HG02870 (cell line): Measurements from ENCODE around the gene DNHD1.

Source experiments
- ATAC-seq: cut with Tn5 transposase; IDR thresholded peaks from one replicate; pipeline ENCODE4 v1.9.1; 2021; ENCODE audit warnings: mild to moderate bottlenecking, moderate library complexity; ENCODE audit not compliant: unreplicated experiment

Gene DNHD1

DNA sequence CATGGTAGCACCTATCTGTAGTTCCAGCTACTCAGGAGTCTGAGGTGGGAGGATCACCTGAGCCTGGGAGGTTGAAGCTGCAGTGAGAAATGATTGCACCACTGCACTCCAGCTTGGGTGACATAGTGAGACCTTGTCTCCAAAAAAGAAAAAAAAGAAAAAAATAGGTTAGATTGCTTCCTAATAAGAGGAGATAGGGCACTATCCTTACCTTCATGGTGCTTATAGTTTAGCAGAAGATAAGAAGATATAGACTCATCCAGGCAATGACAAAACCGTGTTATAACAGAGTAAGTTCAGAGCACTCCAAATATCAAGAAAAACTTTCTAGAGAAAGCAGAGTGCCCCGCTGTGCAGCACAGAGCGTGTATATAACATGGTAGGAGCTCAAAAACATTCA lies 64.2 kb downstream of the DNHD1 start:
- ATAC-seq, result no peak

DNA sequence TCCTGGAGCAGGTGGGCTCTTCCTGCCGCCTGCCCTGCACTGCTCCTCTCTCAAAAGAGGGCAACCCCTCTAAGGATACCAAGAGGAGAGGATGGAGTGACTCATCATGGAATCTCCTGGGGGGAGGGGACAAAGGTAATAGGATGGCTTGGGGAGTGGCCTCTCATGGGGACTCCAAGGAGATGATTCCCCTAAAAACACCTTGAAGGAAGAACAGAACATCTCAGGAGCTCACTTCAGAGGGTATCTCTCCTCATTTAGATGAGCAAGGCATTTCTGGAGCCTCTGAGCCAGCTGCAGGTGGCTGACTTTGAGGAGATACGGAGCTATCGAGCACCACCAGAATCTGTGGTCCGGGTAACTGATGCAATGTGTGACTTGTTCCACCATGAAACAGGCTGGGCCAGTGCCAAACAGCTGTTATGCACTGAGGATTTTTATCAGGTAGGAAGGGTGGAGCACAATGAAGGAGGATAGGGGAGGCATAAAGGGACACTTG lies 66.1 kb downstream of the DNHD1 start:
- no peak for ATAC-seq

DNA sequence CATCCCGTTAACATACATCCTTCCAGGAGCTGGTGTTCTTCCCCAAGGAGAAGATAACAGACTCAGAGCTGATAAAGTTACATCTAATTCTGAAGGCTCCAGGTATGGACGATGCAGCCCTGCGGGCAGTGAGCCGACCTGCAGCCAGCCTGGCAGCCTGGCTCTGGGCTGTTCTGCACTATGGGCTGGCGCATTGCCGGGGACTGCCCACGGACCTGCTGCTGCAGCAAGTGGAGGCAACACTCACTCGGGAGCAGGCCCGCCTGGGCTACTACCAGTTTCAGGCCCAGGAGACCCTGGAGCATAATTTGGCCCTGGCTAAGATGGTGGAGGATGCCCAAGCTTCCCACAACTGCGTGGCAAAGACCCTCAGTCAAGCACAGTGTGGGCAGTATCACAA lies 66.6 kb downstream of the DNHD1 start:
- no peak for ATAC-seq

DNA sequence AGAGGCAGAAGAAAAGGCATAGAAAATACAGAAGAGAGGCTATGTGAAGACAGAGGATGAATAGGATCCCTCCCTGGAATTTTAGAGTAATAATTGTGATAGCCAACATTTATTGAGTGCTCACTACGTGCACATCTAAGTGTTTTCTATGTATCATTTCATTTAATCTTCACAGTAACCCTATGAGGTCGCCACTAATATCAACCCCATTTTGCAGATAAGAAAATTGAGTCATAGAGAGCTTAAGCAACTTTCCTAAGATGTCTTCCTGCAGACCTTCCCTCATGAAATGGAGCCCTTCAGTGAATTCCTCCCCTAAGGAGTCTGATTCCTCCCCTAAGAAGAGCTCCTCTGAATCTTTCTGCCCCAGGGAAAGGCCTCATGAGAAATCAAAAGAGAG lies 68.2 kb downstream of the DNHD1 start:
- ATAC-seq, result no peak

DNA sequence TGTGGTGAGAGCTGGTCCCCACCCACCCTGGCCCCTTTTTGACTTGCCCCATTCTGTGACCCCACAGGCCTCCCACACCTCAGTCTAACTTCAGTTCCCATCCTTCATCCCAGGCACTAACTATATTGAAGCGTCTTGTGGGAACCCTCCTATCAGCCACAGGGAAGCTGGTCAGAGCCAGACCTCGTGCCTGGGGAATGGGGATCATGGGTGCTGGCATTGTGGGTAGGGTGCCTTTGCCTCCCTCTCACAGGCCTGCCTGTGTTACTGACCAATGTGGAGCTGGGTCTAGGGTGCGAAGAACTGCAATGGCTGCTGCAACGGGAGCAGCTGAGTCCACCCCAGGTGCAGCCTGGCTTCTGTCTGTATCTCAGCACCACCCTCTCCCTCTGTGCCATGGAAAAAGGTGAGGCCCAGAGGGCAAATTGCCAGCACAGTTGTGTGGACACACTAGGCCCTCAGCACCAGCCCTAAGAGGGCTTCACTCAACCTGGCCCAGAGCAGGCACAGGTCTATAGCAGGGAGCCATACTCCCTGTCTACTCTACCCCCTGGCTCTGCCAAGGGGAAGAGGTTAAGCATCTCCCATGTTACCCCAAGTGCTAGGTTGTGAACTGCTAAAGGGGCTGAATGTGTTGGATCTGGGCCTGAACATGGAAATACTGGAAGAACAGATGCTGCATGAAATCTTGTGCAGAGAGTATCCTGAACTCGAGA lies 69.1 kb downstream of the DNHD1 start:
- no peak for ATAC-seq

DNA sequence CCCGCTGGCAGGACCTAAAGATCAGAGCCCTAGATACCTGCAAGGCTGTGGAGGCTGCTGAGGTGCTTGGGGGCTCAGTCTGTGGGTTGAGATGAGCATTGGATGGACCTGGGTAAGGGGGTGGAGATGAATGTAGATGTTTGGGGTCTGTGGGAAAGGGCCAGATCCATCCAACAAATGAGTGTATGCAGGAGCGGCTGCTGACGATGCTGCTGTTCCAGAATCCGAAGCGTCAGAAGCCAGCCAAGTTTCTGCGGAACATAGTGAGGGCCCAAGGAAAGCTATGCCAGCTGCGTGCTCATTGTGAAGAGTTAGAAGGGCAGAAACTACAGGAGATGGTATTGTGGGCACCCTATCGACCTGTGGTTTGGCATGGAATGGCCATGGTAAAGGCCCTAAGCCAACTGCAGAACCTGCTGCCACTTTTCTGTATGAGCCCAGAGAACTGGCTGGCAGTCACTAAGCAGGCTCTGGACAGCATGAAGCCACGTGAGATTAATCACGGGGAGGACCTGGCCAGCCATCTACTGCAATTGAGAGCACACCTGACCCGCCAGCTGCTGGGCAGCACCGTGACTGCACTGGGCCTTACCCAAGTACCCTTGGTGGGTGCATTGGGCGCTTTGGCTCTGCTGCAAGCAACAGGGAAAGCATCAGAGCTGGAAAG lies 69.8 kb downstream of the DNHD1 start:
- ATAC-seq, result no peak

DNA sequence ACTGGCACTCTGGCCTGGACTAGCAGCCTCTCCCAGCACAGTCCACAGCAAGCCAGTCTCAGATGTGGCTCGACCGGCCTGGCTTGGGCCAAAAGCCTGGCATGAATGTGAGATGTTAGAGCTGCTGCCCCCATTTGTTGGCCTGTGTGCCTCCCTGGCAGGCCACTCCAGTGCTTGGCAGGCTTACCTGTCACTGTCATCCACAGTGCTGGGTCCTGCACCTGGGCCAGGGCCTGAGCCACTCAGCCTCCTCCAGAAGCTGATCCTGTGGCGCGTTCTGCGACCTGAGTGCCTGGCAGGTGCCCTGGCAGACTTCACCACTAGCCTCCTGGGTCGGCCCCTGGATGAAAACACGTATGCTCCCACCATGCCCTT lies 70.3 kb downstream of the DNHD1 start:
- ATAC-seq, result no peak

DNA sequence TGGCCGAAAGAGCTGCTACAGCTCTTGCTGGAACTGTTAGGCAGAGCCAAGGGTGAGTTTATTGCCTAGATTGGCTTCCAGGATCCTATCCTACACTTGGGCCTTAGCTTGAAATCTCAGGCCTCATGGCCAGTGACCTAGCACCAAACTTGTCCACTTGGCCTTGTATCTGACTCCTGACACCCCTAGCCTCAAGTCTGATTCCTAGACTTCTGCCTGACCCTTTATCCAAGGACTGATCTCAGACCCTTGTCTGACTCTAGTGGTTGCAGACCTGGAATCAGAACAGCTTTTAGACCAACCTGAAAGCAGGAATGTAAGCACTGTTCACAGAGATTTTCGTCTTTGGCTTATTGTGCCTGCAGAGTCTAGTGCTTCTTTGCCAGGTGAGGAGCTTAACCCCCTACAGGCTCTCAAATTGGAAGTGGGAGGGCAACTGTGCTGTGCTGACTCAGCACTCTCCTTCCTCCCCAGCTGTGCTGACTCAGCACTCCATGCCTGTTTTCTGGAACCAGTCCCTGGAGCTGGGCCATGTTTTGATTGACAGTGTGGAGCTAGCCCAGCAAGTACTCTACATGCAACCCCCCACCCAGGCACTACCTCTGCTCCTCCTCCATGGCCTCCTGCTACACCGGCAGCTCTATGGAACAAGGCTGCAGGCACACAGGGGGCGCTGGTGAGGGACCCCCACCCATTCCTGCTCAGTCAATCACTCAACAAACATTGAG lies 71.3 kb downstream of the DNHD1 start:
- no peak for ATAC-seq

DNA sequence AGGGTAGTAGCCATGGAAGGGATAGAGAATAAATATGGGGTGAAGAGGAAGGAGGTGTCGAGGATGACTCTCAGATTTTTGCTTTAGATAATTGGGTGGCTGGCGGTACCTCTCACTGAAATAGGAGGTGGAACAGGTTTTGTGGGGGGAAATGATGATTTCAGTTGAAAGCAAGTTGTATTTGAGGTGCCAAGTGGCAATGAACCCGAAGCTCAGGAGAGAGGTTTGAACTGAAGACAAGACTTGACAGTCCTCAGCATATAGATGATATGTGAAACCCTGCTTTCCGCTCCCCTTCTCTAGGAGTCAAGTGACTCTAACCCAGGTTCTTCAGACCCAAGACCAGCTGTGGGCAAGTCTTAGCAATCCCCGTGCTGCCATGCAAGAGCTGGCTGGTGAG lies 72.6 kb downstream of the DNHD1 start:
- no peak for ATAC-seq

DNA sequence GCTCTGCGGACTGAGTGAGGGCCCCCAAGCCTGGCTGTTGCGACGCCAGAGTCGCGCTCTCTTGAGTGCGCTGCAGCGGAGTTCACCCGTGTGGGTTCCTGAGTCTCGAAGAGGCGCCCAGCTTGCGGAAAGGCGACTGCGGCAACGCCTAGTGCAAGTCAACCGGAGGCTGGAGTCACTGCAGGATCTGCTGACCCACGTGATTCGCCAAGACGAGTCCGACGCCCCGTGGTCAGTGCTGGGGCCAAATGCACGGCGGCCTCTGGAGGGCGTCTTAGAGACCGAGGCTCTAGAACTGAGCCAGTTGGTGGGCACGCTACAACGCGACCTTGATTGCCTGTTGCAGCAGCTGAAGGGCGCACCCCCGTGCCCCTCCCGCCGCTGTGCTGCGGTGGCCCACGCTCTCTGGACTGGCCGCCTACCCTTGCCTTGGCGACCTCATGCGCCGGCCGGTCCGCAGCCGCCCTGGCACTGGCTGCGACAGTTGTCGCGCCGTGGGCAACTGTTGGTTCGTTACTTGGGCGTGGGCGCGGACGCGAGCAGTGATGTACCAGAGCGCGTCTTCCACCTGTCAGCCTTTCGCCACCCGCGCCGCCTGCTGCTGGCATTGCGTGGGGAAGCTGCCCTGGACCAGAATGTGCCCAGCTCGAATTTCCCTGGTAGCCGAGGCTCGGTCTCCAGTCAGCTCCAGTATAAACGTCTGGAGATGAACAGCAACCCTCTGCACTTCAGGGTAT lies 73.8 kb downstream of the DNHD1 start:
- no peak for ATAC-seq

DNA sequence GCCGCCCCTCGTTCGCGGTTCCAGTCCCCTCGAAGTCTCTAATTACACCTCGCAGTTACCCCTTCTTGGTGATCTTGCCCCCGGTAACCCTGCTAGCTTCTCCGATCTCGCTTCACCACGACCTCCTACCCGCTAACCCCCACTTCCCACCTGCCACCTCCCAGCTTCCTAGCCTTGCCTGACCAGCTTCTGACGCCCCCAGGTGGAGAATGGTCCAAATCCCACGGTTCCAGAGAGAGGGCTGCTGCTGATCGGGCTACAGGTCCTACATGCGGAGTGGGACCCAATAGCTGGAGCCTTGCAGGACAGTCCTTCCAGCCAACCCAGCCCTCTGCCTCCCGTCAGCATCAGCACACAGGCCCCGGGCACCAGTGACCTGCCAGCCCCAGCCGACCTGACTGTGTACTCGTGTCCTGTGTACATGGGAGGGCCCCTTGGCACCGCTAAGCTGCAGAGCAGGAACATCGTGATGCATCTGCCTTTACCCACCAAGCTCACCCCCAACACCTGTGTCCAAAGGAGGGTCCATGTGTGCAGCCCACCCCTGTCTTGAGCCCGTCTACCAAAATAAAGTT lies 74.4 kb downstream of the DNHD1 start:
- ATAC-seq, result no peak

DNA sequence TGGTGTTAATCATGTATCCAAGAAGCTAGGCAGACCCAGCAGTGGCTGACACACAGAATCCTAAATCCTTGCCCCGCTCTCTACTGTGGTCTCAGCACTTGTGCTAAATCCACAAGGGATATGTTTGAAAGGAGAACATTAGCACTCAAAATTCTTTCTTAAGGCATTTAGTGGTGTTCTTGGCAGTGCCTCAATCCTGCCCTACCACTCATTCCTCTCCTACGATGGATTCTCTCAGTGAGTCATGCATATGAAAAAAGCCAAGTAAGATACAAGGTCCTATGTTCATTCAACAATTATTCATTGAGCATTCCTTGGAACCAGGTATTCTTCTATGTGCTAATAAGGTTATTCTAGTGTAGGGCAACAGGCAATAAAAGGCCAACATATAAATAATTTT lies 75.1 kb downstream of the DNHD1 start:
- no peak for ATAC-seq

DNA sequence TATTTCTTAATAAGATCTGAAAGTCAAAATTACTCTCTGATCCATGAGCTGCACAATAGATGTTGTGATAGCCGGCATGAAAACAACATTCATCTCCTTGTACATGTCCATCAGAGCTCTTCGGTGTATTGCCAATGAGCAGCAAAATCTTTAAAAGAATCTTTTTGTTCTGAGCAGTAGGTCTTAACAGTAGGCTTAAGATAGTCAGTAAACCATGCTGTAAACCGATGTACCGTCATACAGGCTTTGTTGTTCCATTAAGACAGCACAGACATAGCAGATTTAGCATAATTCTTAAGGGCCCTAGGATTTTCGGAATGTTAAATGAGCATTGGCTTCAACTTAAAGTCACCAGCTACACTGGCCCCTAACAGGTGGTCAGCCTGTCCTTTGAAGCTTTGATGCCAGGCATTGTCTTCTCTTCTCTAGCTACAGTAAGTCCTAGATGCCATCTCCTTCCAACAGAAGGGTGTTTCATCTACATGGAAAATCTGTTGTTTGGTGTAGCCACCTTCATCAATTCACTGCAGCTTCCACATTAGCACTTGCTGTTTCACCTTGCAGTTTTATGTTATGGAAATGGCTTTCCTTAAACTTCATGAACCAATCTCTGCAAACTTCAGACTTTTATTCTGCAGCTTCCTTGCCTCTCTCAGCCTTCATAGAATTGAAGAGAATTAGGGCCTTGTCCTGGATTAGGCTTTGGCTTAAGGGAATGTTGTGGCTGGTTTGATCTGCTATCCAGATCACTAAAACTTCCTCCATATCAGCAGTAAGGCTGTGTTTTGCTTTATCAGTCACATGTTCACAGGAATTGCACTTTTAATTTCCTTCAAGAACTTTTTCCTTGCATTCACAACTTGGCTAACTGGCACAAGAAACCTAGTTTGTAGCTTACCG lies 78.0 kb downstream of the DNHD1 start:
- no peak for ATAC-seq

DNA sequence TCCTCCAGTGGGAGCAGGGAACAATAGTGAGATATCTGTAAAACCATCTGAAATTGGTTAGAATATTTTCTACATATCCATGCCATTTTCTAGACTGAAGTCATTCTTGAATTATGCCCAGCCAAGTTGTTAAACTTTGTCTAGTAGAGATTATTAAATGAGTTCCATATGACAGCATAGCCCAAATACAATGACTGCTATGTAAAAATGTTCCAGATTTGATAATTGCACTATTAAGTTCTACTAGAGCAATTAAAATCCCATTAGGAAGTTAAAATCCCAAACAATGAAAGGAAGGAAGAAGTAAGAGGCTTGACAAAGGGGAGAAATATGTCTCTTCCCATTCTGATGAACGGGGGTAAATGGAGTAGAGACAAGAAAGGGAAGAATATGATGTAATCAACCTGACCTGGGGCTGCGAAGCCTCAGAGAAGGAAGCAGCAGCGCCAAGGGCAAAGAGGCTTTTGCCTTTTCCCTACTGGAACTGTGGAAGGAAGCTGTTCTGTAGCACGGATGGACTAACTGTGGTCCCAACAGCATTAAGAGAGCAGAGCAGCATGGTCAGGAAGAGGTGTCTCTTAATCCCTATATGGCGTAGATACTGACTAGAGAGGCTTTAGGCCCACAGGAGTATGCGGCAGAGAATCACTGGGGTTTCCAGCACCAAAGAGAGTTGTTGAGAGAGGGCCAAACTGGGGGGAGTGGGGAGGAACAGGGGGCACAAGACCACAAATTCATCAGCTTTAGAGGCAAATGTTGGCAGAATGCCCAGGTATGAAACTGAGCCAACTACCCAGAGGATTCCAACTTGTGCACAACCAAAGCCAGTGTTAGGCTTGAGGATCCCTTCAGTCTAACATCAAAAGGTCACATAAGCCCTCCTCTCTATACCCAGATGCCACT lies 79.6 kb downstream of the DNHD1 start:
- no peak for ATAC-seq

DNA sequence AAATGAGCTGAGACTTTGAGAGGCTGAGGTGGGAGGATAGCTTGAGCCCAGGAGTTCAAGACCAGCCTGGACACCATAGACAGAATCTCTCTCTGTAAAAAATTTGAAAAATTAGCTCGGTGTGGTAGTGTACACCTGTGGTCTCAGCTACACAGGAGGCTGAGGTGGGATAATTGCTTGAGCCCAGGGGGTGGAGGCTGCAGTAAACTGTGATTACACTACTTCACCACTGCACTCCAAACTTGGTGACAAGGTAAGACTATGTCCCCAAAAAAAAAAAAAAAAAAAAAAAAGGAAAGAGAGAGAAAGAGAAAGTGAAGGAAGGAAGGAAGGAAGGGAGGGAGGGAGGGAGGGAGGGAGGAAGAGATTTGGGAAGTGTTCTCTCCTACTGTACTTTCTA lies 81.1 kb downstream of the DNHD1 start:
- ATAC-seq, result no peak

DNA sequence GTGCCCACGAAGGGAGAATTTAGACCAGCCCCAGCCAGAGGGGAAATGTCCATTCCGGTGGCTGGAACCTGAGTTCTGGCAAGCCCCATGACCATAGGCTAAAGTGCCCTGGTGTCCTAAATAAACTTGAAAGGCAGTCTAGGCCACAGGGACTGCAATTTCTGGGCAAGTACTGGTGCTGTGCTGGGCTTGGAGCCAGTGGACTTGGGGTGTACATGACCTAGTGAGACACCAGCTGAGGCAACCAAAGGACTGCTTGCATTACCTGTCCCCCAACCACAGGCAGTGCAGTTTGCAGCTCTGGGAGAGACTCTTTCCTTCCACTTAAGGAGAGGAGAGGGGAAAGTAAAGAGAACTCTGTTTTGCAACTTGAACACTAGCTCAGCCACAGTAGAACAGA lies 82.6 kb downstream of the DNHD1 start:
- ATAC-seq, result no peak

DNA sequence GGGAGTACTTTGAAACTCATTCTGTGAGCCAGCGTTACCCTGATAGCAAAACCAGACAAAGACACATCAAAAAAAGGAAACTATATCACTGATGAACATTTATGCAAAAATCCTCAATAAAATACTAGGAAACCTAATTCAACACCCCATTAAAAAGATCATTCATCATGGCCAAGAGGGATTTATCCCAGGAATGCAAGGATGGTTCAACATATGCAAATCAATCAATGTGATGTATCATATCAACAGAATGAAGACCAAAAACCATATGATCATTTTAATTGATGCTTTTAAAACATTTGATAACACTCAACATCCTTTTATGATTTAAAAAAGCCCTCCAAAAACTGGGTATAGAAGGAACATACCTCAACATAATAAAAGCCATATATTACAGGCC lies 86.5 kb downstream of the DNHD1 start:
- ATAC-seq, result no peak

DNA sequence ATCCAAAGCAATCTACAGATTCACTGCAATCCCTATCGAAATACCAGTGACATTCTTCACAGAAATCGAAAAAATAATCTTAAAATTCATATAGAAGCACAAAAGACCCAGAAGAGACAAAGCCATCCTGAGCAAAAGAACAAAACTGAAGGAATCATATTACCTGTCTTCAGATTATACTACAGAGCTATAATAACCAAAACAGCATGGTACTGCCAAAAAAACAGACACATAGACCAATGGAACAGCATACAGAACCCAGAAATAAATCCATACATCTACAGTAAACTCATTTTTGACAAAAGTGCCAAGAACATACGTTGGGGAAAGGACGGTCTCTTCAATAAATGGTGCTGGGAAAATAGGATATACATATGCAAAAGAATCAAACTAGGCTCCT lies 87.4 kb downstream of the DNHD1 start:
- no peak for ATAC-seq
